Activated T-helper 1 cell treated with Interleukin-2 at 50 U/mL for 16 hours (primary cell): ENCODE data around the gene ANO6.

Experiments used
- DNase-seq: peaks from one replicate; pipeline ENCODE4 v3.0.0-alpha.2; 2020; ENCODE audit warnings: low read depth

The ANO6 gene

GRCh38 chr12:45409966-45410365, 194.1 kb downstream of the ANO6 start:
- DNase-seq = no peak

- no peak for DNase-seq
Observed at GRCh38 chr12:45411626-45412025, 195.7 kb downstream of the ANO6 start.

- DNase-seq = no peak
Observed at GRCh38 chr12:45415393-45415817, 199.5 kb downstream of the ANO6 start.

GRCh38 chr12:45416126-45416525, 200.2 kb downstream of the ANO6 start:
- DNase-seq = no peak

- no peak for DNase-seq
Observed at GRCh38 chr12:45418520-45418919, 202.6 kb downstream of the ANO6 start.

- DNase-seq = no peak
Observed at GRCh38 chr12:45419317-45419814, 203.5 kb downstream of the ANO6 start.

GRCh38 chr12:45421736-45422135, 205.8 kb downstream of the ANO6 start:
- DNase-seq = no peak

GRCh38 chr12:45423931-45424330, 208.0 kb downstream of the ANO6 start:
- DNase-seq = no peak

- DNase-seq = no peak
Observed at GRCh38 chr12:45425426-45425825, 209.5 kb downstream of the ANO6 start.

- DNase-seq = no peak
Observed at GRCh38 chr12:45426294-45426693, 210.4 kb downstream of the ANO6 start.

GRCh38 chr12:45427042-45427441, 211.1 kb downstream of the ANO6 start:
- DNase-seq = no peak

- no peak for DNase-seq
Observed at GRCh38 chr12:45429831-45430230, 213.9 kb downstream of the ANO6 start.

- DNase-seq = no peak
Observed at GRCh38 chr12:45431126-45431525, 215.2 kb downstream of the ANO6 start.

GRCh38 chr12:45432710-45433109, 216.8 kb downstream of the ANO6 start:
- DNase-seq = no peak

- no peak for DNase-seq
Observed at GRCh38 chr12:45433441-45433868, 217.6 kb downstream of the ANO6 start.

- no peak for DNase-seq
Observed at GRCh38 chr12:45434094-45434493, 218.2 kb downstream of the ANO6 start.

- no peak for DNase-seq
Observed at GRCh38 chr12:45435945-45436710, 220.2 kb downstream of the ANO6 start.

GRCh38 chr12:45439039-45439438, 223.1 kb downstream of the ANO6 start:
- no peak for DNase-seq

GRCh38 chr12:45446013-45446412, 230.1 kb downstream of the ANO6 start:
- no peak for DNase-seq

- DNase-seq = no peak
Observed at GRCh38 chr12:45458238-45458637, 242.3 kb downstream of the ANO6 start.

- no peak for DNase-seq
Observed at GRCh38 chr12:45458854-45459807, 243.2 kb downstream of the ANO6 start.

GRCh38 chr12:45462506-45462905, 246.6 kb downstream of the ANO6 start:
- DNase-seq = no peak

GRCh38 chr12:45464699-45465098, 248.8 kb downstream of the ANO6 start:
- no peak for DNase-seq
